GM19351 (cell line): ENCODE results near the gene IYD.

Experiments
- ATAC-seq: cut with Tn5 transposase; IDR thresholded peaks from one replicate; pipeline ENCODE4 v1.9.1; 2021; ENCODE audit warnings: mild to moderate bottlenecking, moderate library complexity; ENCODE audit not compliant: unreplicated experiment

The IYD gene

DNA sequence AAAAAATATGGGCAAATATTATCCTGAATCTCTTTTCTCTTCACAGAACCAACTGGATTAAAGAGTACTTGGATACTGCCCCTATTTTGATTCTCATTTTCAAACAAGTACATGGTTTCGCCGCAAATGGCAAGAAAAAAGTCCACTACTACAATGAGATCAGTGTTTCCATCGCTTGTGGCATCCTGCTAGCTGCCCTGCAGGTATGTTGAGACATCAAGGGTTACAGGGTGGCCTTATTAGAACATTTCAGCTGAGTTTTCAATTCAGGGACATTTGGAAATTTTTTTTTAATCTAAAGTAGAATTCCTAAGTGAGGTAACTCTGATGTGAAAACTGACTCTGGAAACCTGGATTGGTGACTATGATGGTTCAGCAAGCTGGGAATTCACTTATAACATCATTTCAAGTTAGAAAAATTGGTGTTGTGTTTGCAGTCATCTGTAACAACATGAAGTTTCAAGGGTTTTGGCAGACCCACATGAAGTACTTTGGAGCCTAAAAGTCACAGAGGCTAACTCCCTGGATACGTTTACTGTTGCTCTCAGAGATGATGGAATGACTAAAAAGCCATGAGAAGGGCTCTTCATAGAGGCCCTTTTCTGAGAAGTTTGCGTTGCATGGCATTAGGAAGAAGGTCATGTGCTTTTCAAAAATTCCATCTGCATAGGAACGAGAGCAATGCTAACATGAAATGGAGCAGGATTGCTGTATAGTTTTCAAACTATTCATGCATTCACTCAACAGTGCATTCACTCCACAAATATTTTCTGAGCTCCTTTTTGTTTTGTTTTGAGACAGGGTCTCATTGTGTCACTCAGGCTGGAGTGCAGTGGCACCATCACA, 25.5 kb downstream of the IYD start:
- no peak for ATAC-seq

- no peak for ATAC-seq
These were observed 26.1 kb downstream of the IYD start for GRCh38 chr6:150394899-150395295.

- peak; percentile 69 for ATAC-seq
These were observed 26.7 kb downstream of the IYD start for GRCh38 chr6:150395388-150396009.

DNA sequence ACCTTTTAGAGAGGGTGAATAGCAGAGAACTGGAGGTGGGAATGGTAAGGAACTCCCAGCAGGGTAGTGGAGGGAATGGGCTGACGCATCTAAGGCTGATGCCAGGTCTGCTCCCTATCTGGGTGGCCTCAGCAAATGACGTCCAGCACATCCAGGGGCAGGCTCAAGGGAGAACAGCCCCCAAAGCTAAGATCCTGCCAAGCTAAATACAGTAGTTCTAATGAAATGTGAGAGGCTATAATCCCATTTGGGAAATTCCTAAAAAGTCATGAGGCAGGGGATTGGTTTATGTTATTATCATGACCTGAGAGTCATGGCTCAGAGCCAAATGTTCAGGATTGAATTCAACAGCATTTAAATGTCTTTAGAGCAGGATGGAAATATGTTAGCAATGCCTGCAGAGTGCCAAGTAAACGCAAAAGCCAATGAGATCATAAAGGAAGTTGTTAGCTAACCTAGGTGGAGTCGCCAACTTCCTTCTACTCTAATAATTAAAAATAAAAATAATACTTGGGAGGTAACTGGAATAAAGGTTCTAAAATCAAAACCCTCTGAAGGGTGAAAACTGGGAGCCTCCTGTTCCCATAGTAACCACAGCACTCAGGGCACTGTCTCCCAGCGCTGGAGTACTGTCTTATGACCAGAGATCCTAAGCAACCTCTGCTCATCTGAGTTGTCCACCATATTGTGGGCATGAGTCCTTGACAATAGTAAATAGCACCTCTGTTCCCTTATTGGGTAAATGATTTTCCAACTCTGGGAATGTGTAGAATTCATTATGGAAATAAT, 34.8 kb downstream of the IYD start:
- ATAC-seq: no peak

GRCh38 chr6:150406948-150407347, 38.1 kb downstream of the IYD start:
- ATAC-seq: no peak

DNA sequence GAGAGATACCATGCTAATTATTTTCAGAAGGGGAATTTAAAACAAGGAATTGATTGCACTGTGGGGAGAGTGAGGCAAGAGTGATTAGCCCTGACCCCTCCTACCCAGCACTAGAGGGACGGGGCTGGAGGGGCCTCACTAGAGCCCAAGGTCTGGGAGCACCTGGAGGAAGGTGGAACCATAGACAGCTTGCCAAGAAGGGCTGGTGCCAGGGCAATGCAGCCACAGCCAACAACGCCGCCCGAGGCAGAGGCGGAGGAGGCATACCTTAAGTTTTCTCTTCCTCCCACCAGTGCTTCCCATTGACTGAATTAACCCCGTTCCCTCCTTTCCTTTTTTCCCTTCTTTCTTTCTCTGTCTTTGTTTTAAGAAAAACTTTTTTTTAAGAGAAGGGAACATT, 40.0 kb downstream of the IYD start:
- ATAC-seq: no peak

DNA sequence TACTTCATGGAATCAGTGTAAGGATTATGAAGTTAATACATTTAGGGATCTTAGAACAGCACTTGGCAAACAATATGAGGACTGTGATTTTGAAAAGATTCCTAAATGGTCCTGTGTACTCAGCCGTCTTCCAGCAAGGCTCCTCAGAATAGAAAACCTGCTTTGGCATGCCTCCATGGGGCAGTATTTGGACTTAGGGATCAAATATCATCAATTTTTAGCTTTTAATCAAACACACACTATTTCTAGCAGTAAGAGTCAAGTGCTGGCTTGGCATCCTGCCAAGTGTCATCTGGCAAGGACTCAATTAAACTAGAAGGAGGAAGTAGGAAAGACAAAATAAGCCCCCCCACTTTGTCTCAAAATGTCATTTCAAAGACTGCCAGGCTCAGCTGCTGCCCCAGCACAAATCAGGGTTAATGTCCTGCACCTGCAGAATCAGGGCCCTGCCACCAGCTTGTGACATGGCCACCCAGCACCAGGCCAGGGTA, 40.8 kb downstream of the IYD start:
- ATAC-seq: no peak

- no peak for ATAC-seq
These were observed 41.6 kb downstream of the IYD start for GRCh38 chr6:150410399-150410798.

DNA sequence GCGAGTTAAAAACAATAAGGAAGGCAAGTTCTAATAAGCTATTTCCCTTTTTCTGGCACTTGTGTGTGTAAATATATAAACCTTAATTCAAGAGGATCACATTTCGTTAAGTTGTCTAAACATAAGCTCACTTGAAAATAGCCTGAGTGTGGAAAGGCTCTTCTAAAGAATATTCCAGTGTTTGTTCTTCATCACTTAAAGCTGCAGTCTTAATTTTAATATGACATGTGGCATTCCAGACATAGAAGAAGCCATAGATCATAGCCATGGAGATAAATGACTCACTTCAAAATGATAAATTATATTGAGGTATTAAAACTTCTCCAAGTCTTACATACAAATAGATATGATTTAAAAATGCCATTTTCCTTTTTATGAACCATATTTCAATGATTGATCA, 42.1 kb downstream of the IYD start:
- no peak for ATAC-seq

- no peak for ATAC-seq
These were observed 43.4 kb downstream of the IYD start for GRCh38 chr6:150412221-150412620.

- ATAC-seq: no peak
These were observed 44.4 kb downstream of the IYD start for GRCh38 chr6:150413198-150413597.

GRCh38 chr6:150413781-150414281, 45.0 kb downstream of the IYD start:
- no peak for ATAC-seq

DNA sequence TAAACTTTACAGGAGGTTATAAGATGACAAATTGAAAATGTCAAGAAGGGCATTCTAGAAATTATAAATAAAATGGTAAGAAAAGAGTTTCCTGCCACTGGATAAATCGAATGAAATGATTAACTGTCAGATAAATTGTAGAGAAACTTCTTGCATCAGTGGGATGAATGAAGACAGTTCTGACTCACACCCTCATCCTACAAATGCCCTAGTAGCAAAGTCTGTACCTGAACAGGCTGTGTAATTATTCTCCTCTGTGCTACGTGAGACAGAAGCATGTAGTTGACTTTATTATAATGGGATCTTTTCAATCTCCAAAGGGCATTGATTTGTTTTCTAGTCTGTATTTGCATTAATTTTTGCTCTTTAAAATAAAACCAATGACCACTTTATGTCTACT, 47.3 kb downstream of the IYD start:
- no peak for ATAC-seq

GRCh38 chr6:150417250-150417649, 48.4 kb downstream of the IYD start:
- ATAC-seq: no peak

DNA sequence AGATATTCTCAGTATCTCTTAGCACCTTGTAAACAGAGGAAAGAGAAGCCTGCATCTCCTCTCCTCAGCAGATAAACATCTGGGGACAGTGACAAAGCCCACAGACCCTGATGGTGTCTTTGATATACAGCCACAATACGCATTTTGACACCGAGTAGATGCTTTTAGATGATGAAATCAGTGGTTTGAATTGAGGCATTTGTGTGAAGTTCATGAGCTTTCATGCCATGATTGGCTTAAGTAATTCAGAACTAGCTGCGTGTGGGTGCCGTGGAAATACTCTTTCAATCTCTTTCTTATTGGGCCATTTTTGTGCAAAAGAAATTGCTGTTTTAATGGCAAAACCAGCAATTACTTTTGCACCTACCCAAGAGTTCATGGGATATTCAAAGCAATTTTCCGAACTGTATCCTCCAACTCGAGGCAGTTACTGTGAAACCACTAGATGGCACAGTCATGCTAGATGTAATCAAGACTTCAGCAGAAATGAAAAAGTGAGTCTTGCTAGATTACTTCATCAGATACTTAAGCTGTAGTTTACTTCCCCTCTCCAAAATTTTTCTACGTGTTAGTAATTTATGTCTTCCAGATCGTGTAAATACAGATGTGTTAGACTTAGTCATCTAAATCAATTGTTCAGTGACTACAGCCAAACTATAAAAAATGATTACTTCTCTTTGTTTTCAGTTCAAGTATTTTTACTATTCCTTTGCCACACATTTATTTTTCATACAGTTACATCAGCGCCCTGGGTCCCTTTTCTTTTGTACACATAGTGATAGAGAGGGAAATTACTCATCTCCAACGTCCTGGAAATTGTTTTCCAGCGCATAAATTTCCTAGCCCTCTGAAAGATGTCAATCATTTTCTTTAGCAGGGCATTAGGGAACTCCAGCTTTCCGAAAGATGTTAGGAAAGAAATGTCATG, 49.4 kb downstream of the IYD start:
- peak; percentile 83 for ATAC-seq

DNA sequence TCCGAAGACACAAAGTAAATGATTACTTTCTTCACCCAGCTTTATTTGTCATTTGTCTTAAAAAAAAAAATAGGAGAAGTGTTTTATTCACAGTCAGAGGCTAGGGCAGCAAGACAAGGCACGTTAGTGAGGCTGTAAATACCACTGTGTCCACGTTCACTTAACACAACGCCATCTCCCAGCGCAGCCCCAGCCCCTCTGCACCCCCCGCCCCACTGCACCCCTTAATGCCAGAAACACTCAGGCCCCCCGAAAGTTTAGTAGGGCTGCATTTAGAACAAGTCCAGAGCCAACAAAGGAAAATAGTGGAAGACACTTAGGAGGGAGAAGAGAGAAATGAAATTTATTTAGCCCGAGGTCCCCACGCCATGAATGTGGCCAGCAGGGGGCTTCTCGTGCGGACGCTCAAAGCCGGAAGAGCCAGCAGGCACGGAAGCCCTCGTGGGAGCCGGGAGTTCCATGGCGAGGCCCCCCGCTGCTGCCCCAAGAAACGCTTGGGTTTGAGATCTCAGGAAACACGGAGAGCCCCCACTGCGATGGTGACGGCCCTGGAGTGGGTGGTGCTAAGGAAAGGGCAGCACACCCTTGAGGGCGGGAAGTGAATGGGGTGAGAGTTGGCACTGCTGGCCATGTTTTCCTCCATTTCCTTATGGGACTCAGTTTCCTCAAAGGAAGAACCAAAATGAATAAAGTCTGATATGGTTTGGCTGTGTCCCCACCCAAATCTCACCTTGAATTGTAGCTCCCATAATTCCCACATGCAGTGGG, 50.2 kb downstream of the IYD start:
- ATAC-seq: peak; percentile 50

DNA sequence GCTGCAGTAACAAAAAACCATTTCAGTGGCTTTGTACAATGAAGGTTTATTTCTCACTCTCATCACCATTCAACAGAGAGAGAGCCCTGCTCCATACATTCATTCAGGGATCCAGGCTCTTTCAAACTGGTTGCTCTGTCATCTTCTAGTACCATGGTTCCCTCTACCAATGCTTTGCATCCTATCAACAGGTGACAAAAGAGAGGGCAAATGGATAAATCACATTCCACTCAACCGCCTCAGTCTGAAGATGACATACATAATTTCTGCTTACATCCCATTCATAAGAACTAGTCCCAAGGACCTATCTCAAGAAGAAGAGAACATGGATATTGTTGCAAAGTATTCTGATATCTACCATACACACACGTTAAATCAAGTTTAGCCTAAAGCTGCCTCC, 51.6 kb downstream of the IYD start:
- no peak for ATAC-seq

- no peak for ATAC-seq
These were observed 52.1 kb downstream of the IYD start for GRCh38 chr6:150420926-150421325.

- no peak for ATAC-seq
These were observed 56.7 kb downstream of the IYD start for GRCh38 chr6:150425508-150425907.

- no peak for ATAC-seq
These were observed 57.4 kb downstream of the IYD start for GRCh38 chr6:150426198-150426597.
